HepG2 (cell line): ENCODE measurements around the gene NKD1. TPM values are rescaled to one million over a fixed set of nuclear protein-coding genes. Genes with fewer than 3 reads are reported as not detected.

Source experiments
- CCAR2 ChIP-seq: fragments of 200-400 bp; formaldehyde crosslinking; optimal IDR thresholded peaks from 2 replicates; pipeline ENCODE3; 2018; ENCODE audit warnings: low read depth, mild to moderate bottlenecking, low read length, moderate library complexity
- CHD4 ChIP-seq: fragments of 200-600 bp; sonication (generic); IDR thresholded peaks from 2 replicates; pipeline ENCODE4 v1.7.0; 2017; ENCODE audit warnings: mild to moderate bottlenecking, low read length, borderline replicate concordance
- GMEB1 ChIP-seq: sonication (generic); formaldehyde crosslinking; IDR thresholded peaks from 2 replicates; pipeline ENCODE4 v1.5.1; 2020; ENCODE audit warnings: missing genetic modification reagents, mild to moderate bottlenecking, borderline replicate concordance
- HMGXB3 ChIP-seq: sonication (generic); formaldehyde crosslinking; IDR thresholded peaks from 2 replicates; pipeline ENCODE4 v1.4.0; 2020; ENCODE audit warnings: missing genetic modification reagents, borderline replicate concordance
- HNRNPK ChIP-seq: fragments of 200-400 bp; formaldehyde crosslinking; IDR thresholded peaks from 2 replicates; pipeline ENCODE4 v1.6.1; 2018; ENCODE audit warnings: low read length, low read depth, moderate library complexity, mild to moderate bottlenecking; ENCODE audit not compliant: poor library complexity, severe bottlenecking
- MTA3 ChIP-seq: sonication (generic); formaldehyde crosslinking; IDR thresholded peaks from 2 replicates; pipeline ENCODE4 v1.4.0; 2020; ENCODE audit warnings: missing genetic modification reagents
- NFE2L2 ChIP-seq: fragments of 150-350 bp; IDR thresholded peaks from 2 replicates; pipeline ENCODE4 v1.6.1; 2014; ENCODE audit warnings: low read length
- NRL ChIP-seq: sonication (generic); formaldehyde crosslinking; IDR thresholded peaks from 2 replicates; pipeline ENCODE4 v1.5.0; 2020; ENCODE audit warnings: missing genetic modification reagents, mild to moderate bottlenecking, moderate library complexity, borderline replicate concordance
- RXRA ChIP-seq: sonication (generic); formaldehyde crosslinking; IDR thresholded peaks from 2 replicates; pipeline ENCODE4 v1.5.1; 2020; ENCODE audit warnings: missing genetic modification reagents
- SKIL ChIP-seq: sonication (generic); formaldehyde crosslinking; IDR thresholded peaks from 2 replicates; pipeline ENCODE4 v1.8.0; 2022; ENCODE audit warnings: missing genetic modification reagents, mild to moderate bottlenecking, moderate library complexity, borderline replicate concordance
- XRCC5 ChIP-seq: fragments of 200-400 bp; formaldehyde crosslinking; optimal IDR thresholded peaks from 2 replicates; pipeline ENCODE3; 2017; ENCODE audit warnings: mild to moderate bottlenecking, low read length
- YEATS4 ChIP-seq: sonication (generic); formaldehyde crosslinking; IDR thresholded peaks from 2 replicates; pipeline ENCODE4 v1.4.0; 2020; ENCODE audit warnings: missing genetic modification reagents, borderline replicate concordance
- ZBTB46 ChIP-seq: sonication (generic); formaldehyde crosslinking; IDR thresholded peaks from 2 replicates; pipeline ENCODE4 v1.4.0; 2020; ENCODE audit warnings: mild to moderate bottlenecking, missing genetic modification reagents, borderline replicate concordance
- ZNF512B ChIP-seq: sonication (generic); formaldehyde crosslinking; IDR thresholded peaks from 2 replicates; pipeline ENCODE4 v1.5.1; 2020; ENCODE audit warnings: missing genetic modification reagents, mild to moderate bottlenecking, borderline replicate concordance
- polyA plus RNA-seq, 8 experiments: library from polyadenylated mRNA; depleted of rRNA in 3 of 8; stranded (reverse) in 7 of 8; unstranded in 1 of 8; fragments of >200 nt; fragmentation: Illumina TruSeq in 4 of 8; extraction: Trizol in 4 of 8; gene quantifications; 2 replicates each; pipeline versions ENCODE4 v1.2.1 to v1.2.3, GENCODE V29; 2011 to 2016; ENCODE audit warnings: low read depth in 4 of 8, missing spikeins in 1 of 8, mixed read lengths in 1 of 8; ENCODE audit not compliant: insufficient read depth in 1 of 8
- total RNA-seq, 5 experiments: library from RNA; depleted of rRNA; stranded (reverse); fragments of >200 nt; fragmentation: Illumina TruSeq; extraction: Trizol; gene quantifications; 2 replicates each; pipeline ENCODE4 v1.2.3, GENCODE V29; 2016; ENCODE audit warnings: low read depth in 1 of 5

NKD1 gene
- total and polyA plus RNA-seq, 2 of the 13 experiments (the other 11 are each of a cell fraction or from before 2014, with no cell fraction given): 70.4 to 121 TPM

GRCh38 chr16:50547340-50548124 is 664 bp upstream of the NKD1 start (continued):
- TF ChIP-seq HMGXB3 (CRISPR knock-in tag): peak; percentile 9; the same call in 1 of the 2 replicates
- peak; percentile 96 for TF ChIP-seq RXRA (CRISPR knock-in tag)
- TF ChIP-seq YEATS4 (CRISPR knock-in tag): no peak; the same call in 1 of the 2 replicates
- peak; percentile 98 for TF ChIP-seq CHD4
- peak; percentile 100 for TF ChIP-seq ZBTB46 (CRISPR knock-in tag)
- peak; percentile 73 for TF ChIP-seq CCAR2
- no peak for TF ChIP-seq NFE2L2
- peak; percentile 38; the same call in 1 of the 2 replicates for TF ChIP-seq GMEB1
- TF ChIP-seq MTA3: no peak
- TF ChIP-seq HNRNPK: peak; percentile 87
- peak; percentile 87; the same call in 1 of the 2 replicates for TF ChIP-seq ZNF512B (CRISPR knock-in tag)
- TF ChIP-seq NRL (CRISPR knock-in tag): peak; percentile 18; the same call in 1 of the 2 replicates
- TF ChIP-seq SKIL (CRISPR knock-in tag): peak; percentile 99
- TF ChIP-seq XRCC5: peak; percentile 91
